Measurements from ENCODE around the gene CBL.

Gene CBL

GRCh38 chr11:119323532-119324033 lies 117.4 kb downstream of the CBL start:
- Histone ChIP-seq H3K27me3 (ENCODE audit: insufficient read depth, low read length, poor library complexity, severe bottlenecking) (no peaks in the 10 kb centered on the region), H3K4me3 (ENCODE audit: low read length, poor library complexity, severe bottlenecking) (no peak overlapping the region), H3K9me3 (ENCODE audit: insufficient read depth, low read depth, low read length) (no peaks in the 10 kb centered on the region), H3K9ac (ENCODE audit: low read depth, low read length, poor library complexity, severe bottlenecking) (no peak overlapping the region), H3K4me2 (ENCODE audit: low read depth, low read length, poor library complexity, severe bottlenecking) (no peak overlapping the region), H2AFZ (ENCODE audit: low read length) (no peak overlapping the region), H3K79me2 (ENCODE audit: insufficient read depth, low read length) (no peaks in the 10 kb centered on the region), H3F3A (ENCODE audit: low read depth) (no peaks in the 10 kb centered on the region), H3K36me3 (ENCODE audit: insufficient read depth, low read length) (no peaks in the 10 kb centered on the region), H3K9me2 (replicated peaks; ENCODE audit: low read depth, low read length) (no peaks in the 10 kb centered on the region), H4K20me1 (ENCODE audit: insufficient read depth, low read length, poor library complexity, severe bottlenecking) (no peaks in the 10 kb centered on the region), H3K4me1 (ENCODE audit: insufficient read depth, low read length, poor library complexity, severe bottlenecking) (peaks cover 15% of the 10 kb centered on the region)
- TF ChIP-seq EZH2phosphoT487 (IDR thresholded peaks at IDR 0.05; ENCODE audit: borderline replicate concordance), result no peak
- TF ChIP-seq CTCF (conservative IDR thresholded peaks at IDR 0.05; ENCODE audit: low read length), result peak; percentile 86

GRCh38 chr11:119324189-119324588 lies 118.0 kb downstream of the CBL start:
- H3K27me3 ChIP-seq (ENCODE audit: insufficient read depth, low read length, poor library complexity, severe bottlenecking), result no peaks in the 10 kb centered on the region
- no peaks in the 10 kb centered on the region for H3K9me2 ChIP-seq (replicated peaks; ENCODE audit: low read depth, low read length)
- H3K4me1 ChIP-seq (ENCODE audit: insufficient read depth, low read length, poor library complexity, severe bottlenecking), result peaks cover 15% of the 10 kb centered on the region
- H3K4me3 ChIP-seq (ENCODE audit: low read length, poor library complexity, severe bottlenecking), result no peak overlapping the region
- no peaks in the 10 kb centered on the region for H3F3A ChIP-seq (ENCODE audit: low read depth)
- H2AFZ ChIP-seq (ENCODE audit: low read length), result no peak overlapping the region
- no peak overlapping the region for H3K4me2 ChIP-seq (ENCODE audit: low read depth, low read length, poor library complexity, severe bottlenecking)
- no peaks in the 10 kb centered on the region for H3K79me2 ChIP-seq (ENCODE audit: insufficient read depth, low read length)
- H3K36me3 ChIP-seq (ENCODE audit: insufficient read depth, low read length), result no peaks in the 10 kb centered on the region
- no peak overlapping the region for H3K9ac ChIP-seq (ENCODE audit: low read depth, low read length, poor library complexity, severe bottlenecking)
- no peak for TF ChIP-seq EZH2phosphoT487 (IDR thresholded peaks at IDR 0.05; ENCODE audit: borderline replicate concordance)
- TF ChIP-seq CTCF (conservative IDR thresholded peaks at IDR 0.05; ENCODE audit: low read length), result no peak
- no peaks in the 10 kb centered on the region for H4K20me1 ChIP-seq (ENCODE audit: insufficient read depth, low read length, poor library complexity, severe bottlenecking)
- no peaks in the 10 kb centered on the region for H3K9me3 ChIP-seq (ENCODE audit: insufficient read depth, low read depth, low read length)

- H3K4me1 ChIP-seq (ENCODE audit: insufficient read depth, low read length, poor library complexity, severe bottlenecking), result peaks cover 13% of the 10 kb centered on the region
- H3K9ac ChIP-seq (ENCODE audit: low read depth, low read length, poor library complexity, severe bottlenecking), result no peak overlapping the region
- no peaks in the 10 kb centered on the region for H3K9me3 ChIP-seq (ENCODE audit: insufficient read depth, low read depth, low read length)
- H3K4me2 ChIP-seq (ENCODE audit: low read depth, low read length, poor library complexity, severe bottlenecking), result no peak overlapping the region
- H3K79me2 ChIP-seq (ENCODE audit: insufficient read depth, low read length), result peaks cover under 1% of the 10 kb centered on the region; the same call in 1 of the 2 replicates
- H3K36me3 ChIP-seq (ENCODE audit: insufficient read depth, low read length), result no peaks in the 10 kb centered on the region
- no peak overlapping the region for H3K4me3 ChIP-seq (ENCODE audit: low read length, poor library complexity, severe bottlenecking)
- no peak overlapping the region for H2AFZ ChIP-seq (ENCODE audit: low read length)
- H3K27me3 ChIP-seq (ENCODE audit: insufficient read depth, low read length, poor library complexity, severe bottlenecking), result no peaks in the 10 kb centered on the region
- H3F3A ChIP-seq (ENCODE audit: low read depth), result no peaks in the 10 kb centered on the region
- no peaks in the 10 kb centered on the region for H3K9me2 ChIP-seq (replicated peaks; ENCODE audit: low read depth, low read length)
- H4K20me1 ChIP-seq (ENCODE audit: insufficient read depth, low read length, poor library complexity, severe bottlenecking), result no peaks in the 10 kb centered on the region
- TF ChIP-seq CTCF (conservative IDR thresholded peaks at IDR 0.05; ENCODE audit: low read length), result no peak
- TF ChIP-seq EZH2phosphoT487 (IDR thresholded peaks at IDR 0.05; ENCODE audit: borderline replicate concordance), result no peak
Observed at GRCh38 chr11:119329320-119329719, 123.2 kb downstream of the CBL start.
